NT2/D1 (cell line): ENCODE data around the gene LRRC18.

Experiments used
- SUZ12 ChIP-seq: IDR thresholded peaks from 2 replicates; pipeline ENCODE4 v1.6.1; 2011; ENCODE audit not compliant: insufficient read length, insufficient read depth; ENCODE audit errors: extremely low read depth
- ZNF274 ChIP-seq: IDR thresholded peaks from 2 replicates; pipeline ENCODE4 v1.6.1; 2011; ENCODE audit warnings: mild to moderate bottlenecking, low read depth, low read length

DNA sequence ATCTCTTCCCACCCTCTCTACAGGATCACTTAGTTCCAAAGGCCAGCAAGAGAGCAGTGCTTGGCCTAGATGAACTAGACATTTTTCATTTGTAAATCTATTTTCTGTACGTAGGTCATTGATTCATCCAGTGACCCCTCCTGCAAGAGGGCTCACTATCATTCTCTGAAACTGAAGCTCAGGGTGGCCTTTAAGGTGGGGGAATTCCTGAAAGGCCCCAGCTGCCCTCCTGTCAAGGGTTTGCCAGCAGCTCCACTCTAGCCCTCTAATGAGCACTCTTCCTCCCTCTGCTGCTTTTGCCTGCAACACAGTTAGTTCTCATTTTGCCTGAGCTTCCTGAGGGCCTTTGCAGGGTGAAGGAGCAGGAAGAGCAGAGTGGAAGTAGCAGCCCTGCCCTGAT, 41.2 kb downstream of the LRRC18 start:
- TF ChIP-seq ZNF274 (no peak), SUZ12 (no peak)
